ENCODE measurements around the gene C3orf20.

GRCh38 chr3:14700891-14701290 is 25.9 kb downstream of the C3orf20 start:
- TF ChIP-seq CTCF (conservative IDR thresholded peaks at IDR 0.05; ENCODE audit: low read depth, low read length) (no peak), POLR2A (IDR thresholded peaks at IDR 0.05; ENCODE audit: low read depth, low read length) (no peak)
